H1 (cell line): ENCODE measurements around the gene FAM90A1. TPM values are rescaled to one million over a fixed set of nuclear protein-coding genes. Genes with fewer than 3 reads are reported as not detected.
"Not testable (repeated sequence)": the region's sequence is repeated elsewhere in the genome, so short reads cannot be mapped to it uniquely, and the experiment has no call there.

Source experiments
- CTCF ChIA-PET: fragments of 300-600 bp; sonication (Branson Sonifier 250); formaldehyde crosslinking; loops from one replicate; lab custom pipeline; 2021; ENCODE audit not compliant: partially characterized antibody; lab: Charles Lee
- POLR2A ChIA-PET: fragments of 300-600 bp; sonication (Branson Sonifier 250); formaldehyde crosslinking; loops from one replicate; lab custom pipeline; 2021; ENCODE audit warnings: inconsistent platforms; ENCODE audit not compliant: partially characterized antibody; lab: Charles Lee
- DNase-seq, 2 experiments: peaks; one replicate each; pipeline versions ENCODE4 v3.0.0 to v3.0.0-alpha.2; 2010 to 2022; ENCODE audit warnings: low spot score in 2 of 2, low read depth in 1 of 2, mixed read lengths in 1 of 2
- FAIRE-seq: peaks from 2 replicates; lab custom pipeline; 2011; peaks lifted over from hg19 to GRCh38; lab: Jason Lieb, UNC
- H2AFZ ChIP-seq: 2 replicates; pipeline ENCODE4 v1.8.1; 2012; ENCODE audit warnings: low read length, inconsistent platforms
- H2AK5ac ChIP-seq: 2 replicates; pipeline ENCODE4 v1.6.1; 2013; ENCODE audit warnings: low read depth, low read length
- H2BK120ac ChIP-seq: replicated peaks from 2 replicates; pipeline ENCODE3; 2013; ENCODE audit warnings: low read depth, low read length, inconsistent platforms
- H2BK12ac ChIP-seq: 2 replicates; pipeline ENCODE4 v1.6.1; 2013; ENCODE audit warnings: low read depth, low read length
- H2BK15ac ChIP-seq: 2 replicates; pipeline ENCODE4 v1.6.1; 2013; ENCODE audit warnings: low read length
- H2BK20ac ChIP-seq: 2 replicates; pipeline ENCODE4 v1.6.1; 2013; ENCODE audit warnings: low read length
- H2BK5ac ChIP-seq: 2 replicates; pipeline ENCODE4 v1.6.1; 2013; ENCODE audit warnings: low read depth, low read length
- H3K14ac ChIP-seq: 2 replicates; pipeline ENCODE4 v1.6.1; 2013; ENCODE audit warnings: inconsistent platforms; ENCODE audit not compliant: insufficient read length
- H3K18ac ChIP-seq: 2 replicates; pipeline ENCODE4 v1.6.1; 2013; ENCODE audit warnings: low read length; ENCODE audit errors: extremely low read depth
- H3K23ac ChIP-seq: 2 replicates; pipeline ENCODE4 v1.6.1; 2013; ENCODE audit warnings: inconsistent platforms; ENCODE audit not compliant: insufficient read length
- H3K23me2 ChIP-seq: 2 replicates; pipeline ENCODE4 v1.6.1; 2013; ENCODE audit warnings: low read depth, low read length
- H3K27ac ChIP-seq: 2 replicates; pipeline ENCODE4 v1.6.1; 2011; ENCODE audit warnings: low read depth, low read length, inconsistent platforms
- H3K27me3 ChIP-seq, 4 experiments: replicated peaks in 1 of 4; 1 replicate in 1 of 4; 2 replicates in 3 of 4; pipeline versions ENCODE4 v1.6.1 to v1.8.1; 2011 to 2013; ENCODE audit warnings: low read length in 3 of 4, mild to moderate bottlenecking in 3 of 4, inconsistent platforms in 2 of 4, mixed read lengths in 2 of 4, moderate library complexity in 1 of 4; ENCODE audit not compliant: control insufficient read depth in 3 of 4, insufficient read depth in 3 of 4; ENCODE audit errors: extremely low read depth in 1 of 4
- H3K36me3 ChIP-seq, 4 experiments: 2 replicates each; pipeline versions ENCODE4 v1.6.1 to v1.8.1; 2011 to 2013; ENCODE audit warnings: mild to moderate bottlenecking in 4 of 4, low read length in 3 of 4, moderate library complexity in 2 of 4, control low read depth in 1 of 4, inconsistent platforms in 1 of 4; ENCODE audit not compliant: insufficient read depth in 4 of 4, control insufficient read depth in 2 of 4
- H3K4ac ChIP-seq: replicated peaks from 2 replicates; pipeline ENCODE3; 2013; ENCODE audit warnings: low read length, low read depth, mixed read lengths, inconsistent platforms; ENCODE audit not compliant: insufficient read length
- H3K4me1 ChIP-seq, 4 experiments: replicated peaks in 1 of 4; 1 replicate in 1 of 4; 2 replicates in 3 of 4; pipeline versions ENCODE4 v1.6.1 to v1.8.1; 2011 to 2013; ENCODE audit warnings: low read length in 3 of 4, inconsistent platforms in 2 of 4, mixed read lengths in 1 of 4; ENCODE audit not compliant: insufficient read depth in 4 of 4, control insufficient read depth in 3 of 4
- H3K4me2 ChIP-seq, 2 experiments: 2 replicates each; pipeline versions ENCODE4 v1.6.1 to v1.8.1; 2011 to 2013; ENCODE audit warnings: low read depth in 2 of 2, low read length in 2 of 2, control low read depth in 1 of 2, inconsistent platforms in 1 of 2, mild to moderate bottlenecking in 1 of 2; ENCODE audit not compliant: insufficient read depth in 1 of 2
- H3K4me3 ChIP-seq, 4 experiments: fragments of 200-600, 300-600 bp in 1 of 4; sonication (generic), shearing (Covaris generic), sonication (Bioruptor Twin) in 1 of 4; 2 replicates each; pipeline versions ENCODE4 v1.5.1 to v1.8.1; 2011 to 2016; ENCODE audit warnings: low read length in 4 of 4, low read depth in 3 of 4, control low read depth in 2 of 4, inconsistent platforms in 2 of 4, mild to moderate bottlenecking in 2 of 4, mixed read lengths in 1 of 4, moderate library complexity in 1 of 4; ENCODE audit not compliant: insufficient read depth in 2 of 4; ENCODE audit errors: extremely low read depth in 1 of 4
- H3K56ac ChIP-seq: replicated peaks from 2 replicates; pipeline ENCODE3; 2013; ENCODE audit warnings: low read depth, mild to moderate bottlenecking, mixed read lengths, low read length, inconsistent platforms; ENCODE audit not compliant: insufficient read length
- H3K79me1 ChIP-seq: 2 replicates; pipeline ENCODE4 v1.6.1; 2013; ENCODE audit warnings: low read depth, low read length, control low read depth
- H3K79me2 ChIP-seq, 2 experiments: 2 replicates each; pipeline versions ENCODE4 v1.6.1 to v1.8.1; 2012 to 2013; ENCODE audit warnings: low read length in 2 of 2, mild to moderate bottlenecking in 2 of 2, inconsistent platforms in 1 of 2; ENCODE audit not compliant: insufficient read depth in 2 of 2, control insufficient read depth in 1 of 2
- H3K9ac ChIP-seq, 4 experiments: replicated peaks in 1 of 4; 1 replicate in 1 of 4; 2 replicates in 3 of 4; pipeline versions ENCODE4 v1.6.1 to v1.8.1; 2011 to 2013; ENCODE audit warnings: low read depth in 3 of 4, low read length in 3 of 4, control low read depth in 2 of 4, mild to moderate bottlenecking in 2 of 4, moderate library complexity in 2 of 4, inconsistent platforms in 1 of 4; ENCODE audit errors: extremely low read depth in 1 of 4
- H3K9me3 ChIP-seq, 2 experiments: 2 replicates each; pipeline versions ENCODE4 v1.6.1 to v1.8.1; 2012 to 2013; ENCODE audit warnings: mild to moderate bottlenecking in 2 of 2, moderate library complexity in 2 of 2, control low read depth in 1 of 2, inconsistent platforms in 1 of 2, low read depth in 1 of 2, low read length in 1 of 2, mixed read lengths in 1 of 2; ENCODE audit not compliant: insufficient read depth in 2 of 2
- H4K20me1 ChIP-seq, 2 experiments: replicated peaks in 1 of 2; 2 replicates each; pipeline versions ENCODE3 to v1.8.1; 2011 to 2013; ENCODE audit warnings: inconsistent platforms in 2 of 2, low read length in 2 of 2, mild to moderate bottlenecking in 1 of 2; ENCODE audit not compliant: insufficient read depth in 2 of 2, control insufficient read depth in 1 of 2
- H4K5ac ChIP-seq: 2 replicates; pipeline ENCODE4 v1.6.1; 2013; ENCODE audit warnings: low read length, low read depth, mixed read lengths, inconsistent platforms; ENCODE audit not compliant: insufficient read length
- H4K8ac ChIP-seq: 2 replicates; pipeline ENCODE4 v1.8.0; 2013; ENCODE audit warnings: mild to moderate bottlenecking, moderate library complexity, low read length, inconsistent platforms; ENCODE audit not compliant: insufficient read depth; ENCODE audit errors: extremely low read depth
- H4K91ac ChIP-seq: replicated peaks from 2 replicates; pipeline ENCODE3; 2013; ENCODE audit warnings: low read length, mixed read lengths, inconsistent platforms; ENCODE audit not compliant: insufficient read length
- WGBS, 2 experiments: shearing (Covaris generic) in 1 of 2; methylation state at CpG; one replicate each; pipeline versions ENCODE4 v1.1.6 to v1.1.7; 2013 to 2015; ENCODE audit warnings: low lambda C conversion rate in 2 of 2, mixed read lengths in 2 of 2, inconsistent platforms in 1 of 2, low coverage in 1 of 2, missing lambda C conversion rate in 1 of 2; ENCODE audit not compliant: insufficient replicate concordance in 2 of 2, insufficient coverage in 1 of 2, insufficient read length in 1 of 2; ENCODE audit errors: extremely low coverage in 1 of 2, missing lambda C conversion rate in 1 of 2; 5-methylcytosine and 5-hydroxymethylcytosine counted together
- polyA plus RNA-seq, 7 experiments: library from polyadenylated mRNA; depleted of rRNA in 3 of 7; stranded (reverse) in 5 of 7; unstranded in 2 of 7; fragments of >200 nt in 5 of 7; fragments of 200-250 nt in 2 of 7; gene quantifications; 1 replicate in 5 of 7; 2 replicates in 1 of 7; 4 replicates in 1 of 7; pipeline versions ENCODE4 v1.2.1 to v1.2.3, GENCODE V29; 2011 to 2013; ENCODE audit warnings: missing spikeins in 2 of 7, mixed read lengths in 2 of 7
- total RNA-seq: library from RNA; stranded (reverse); fragmentation: NEBNext Ultra II Directional; extraction: Animal tissue kit (Norgen Biotek cat#: 25700); gene quantifications from 2 replicates; pipeline ENCODE4 v1.2.1, GENCODE V29; 2021

Gene FAM90A1
- total and polyA plus RNA-seq, 2 of the 8 experiments (the other 6 are each of a cell fraction or from before 2014, with no cell fraction given): 0.21 TPM; not detected in 1

GRCh38 chr12:8221375-8221774, 6.0 kb downstream of the FAM90A1 start:
- POLR2A ChIA-PET, DNase-seq, H2BK12ac ChIP-seq, H2BK15ac ChIP-seq, H3K4me3 ChIP-seq, H4K20me1 ChIP-seq, H3K56ac ChIP-seq, H3K14ac ChIP-seq, CTCF ChIA-PET, H3K23ac ChIP-seq, H3K4ac ChIP-seq, FAIRE-seq, H3K79me2 ChIP-seq, H3K36me3 ChIP-seq, H3K23me2 ChIP-seq, H3K27me3 ChIP-seq, H3K4me1 ChIP-seq, H2AK5ac ChIP-seq, H3K4me2 ChIP-seq, H2BK120ac ChIP-seq, H2BK20ac ChIP-seq, H2AFZ ChIP-seq, H3K9me3 ChIP-seq, H2BK5ac ChIP-seq, H4K5ac ChIP-seq, H4K91ac ChIP-seq, H4K8ac ChIP-seq, H3K27ac ChIP-seq, H3K18ac ChIP-seq, H3K79me1 ChIP-seq, H3K9ac ChIP-seq: not testable (repeated sequence)
- 87% methylated on average over 21 of the region's 21 CpGs; no CpG with 5 or more reads in 1 of the 2 experiments for WGBS, 2 experiments

DNA sequence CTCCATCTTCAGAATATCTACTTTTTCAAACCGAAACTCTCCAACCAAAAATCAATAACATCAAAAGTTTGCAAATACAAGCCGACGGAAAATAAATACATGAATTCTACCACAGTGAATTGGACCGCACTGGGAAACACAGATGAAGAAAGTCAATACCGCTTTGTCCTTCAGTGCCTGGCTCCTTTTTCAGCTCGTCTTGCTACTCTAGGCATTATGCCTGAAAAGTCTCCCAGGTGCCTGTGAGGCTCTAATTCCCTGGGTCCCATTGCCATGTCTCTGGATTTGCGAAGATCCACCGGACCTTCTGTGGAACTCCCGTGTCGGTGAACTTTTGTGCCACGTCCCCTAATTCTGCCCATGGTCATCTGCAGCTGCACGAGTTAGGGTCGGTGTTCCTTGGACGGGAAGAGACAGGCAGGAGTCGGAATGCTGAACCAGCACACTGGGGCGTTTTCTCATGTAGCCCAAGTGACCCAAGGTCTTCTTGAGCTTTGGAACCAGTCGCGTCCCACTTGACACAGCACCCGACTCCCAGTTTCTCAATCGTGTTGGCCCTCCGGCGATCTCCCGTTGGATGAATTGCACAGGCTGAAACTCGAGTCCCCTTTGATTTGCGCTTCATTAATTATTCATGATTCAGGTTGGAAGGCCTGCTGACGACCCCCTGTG, 8.6 kb downstream of the FAM90A1 start:
- not testable (repeated sequence) for H4K91ac ChIP-seq, H3K36me3 ChIP-seq, H4K20me1 ChIP-seq, H4K8ac ChIP-seq, H3K14ac ChIP-seq, H3K27ac ChIP-seq, H3K4me3 ChIP-seq, H4K5ac ChIP-seq, H3K18ac ChIP-seq, H2BK5ac ChIP-seq, H2BK20ac ChIP-seq, H3K9ac ChIP-seq, H3K4me1 ChIP-seq, H3K27me3 ChIP-seq, H3K23ac ChIP-seq, H2AK5ac ChIP-seq, H3K56ac ChIP-seq, H2BK12ac ChIP-seq, H2BK120ac ChIP-seq, H3K23me2 ChIP-seq, H3K79me1 ChIP-seq, H3K9me3 ChIP-seq, H2AFZ ChIP-seq, H3K79me2 ChIP-seq, H3K4ac ChIP-seq, H2BK15ac ChIP-seq, FAIRE-seq
- POLR2A ChIA-PET: interaction anchor here (0.6 kb wide), 1 partner anchor 9 kb away, joined by 4 read pairs; no protein-coding TSS in a partner anchor
- peak overlapping the region in 1 of 2 experiments; percentile 42; a peak in 2 of 4 replicates for H3K4me2 ChIP-seq
- CTCF ChIA-PET: interaction anchor here (1.1 to 1.3 kb wide), 2 partner anchors 19 to 110 kb away, joined by 3 to 4 read pairs; no protein-coding TSS in a partner anchor
- 82% methylated on average over 26 of the region's 26 CpGs; no CpG with 5 or more reads in 1 of the 2 experiments for WGBS, 2 experiments
- DNase-seq: peak in 1 of 2 experiments; percentile 46
